Hepatic stellate cell (primary cell): ENCODE data around the gene TEX50.
"Not testable (repeated sequence)": the region's sequence is repeated elsewhere in the genome, so short reads cannot be mapped to it uniquely, and the experiment has no call there.

ENCODE experiments used
- DNase-seq: peaks from one replicate; pipeline ENCODE4 v3.0.0; 2011; ENCODE audit warnings: low spot score

The TEX50 gene

DNA sequence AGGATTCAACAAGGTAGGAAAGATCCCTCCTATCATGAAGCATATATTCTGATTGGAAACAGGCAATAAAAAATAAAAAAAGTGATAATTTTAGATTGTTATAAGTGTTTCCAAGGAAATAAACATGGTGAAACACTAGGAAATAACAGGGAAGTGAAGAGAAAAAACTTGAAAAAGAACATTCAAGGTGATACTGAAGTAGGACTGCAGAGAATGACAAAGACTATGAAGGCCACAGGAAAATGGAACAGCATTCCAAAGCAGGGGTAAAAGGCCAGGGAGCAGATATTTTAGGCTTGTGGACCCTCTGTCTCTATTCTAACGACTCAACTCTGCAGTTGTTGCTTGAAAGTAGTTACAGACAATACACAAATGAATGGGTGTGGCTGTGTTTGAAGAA, 26.6 kb downstream of the TEX50 start:
- no peak for DNase-seq

DNA sequence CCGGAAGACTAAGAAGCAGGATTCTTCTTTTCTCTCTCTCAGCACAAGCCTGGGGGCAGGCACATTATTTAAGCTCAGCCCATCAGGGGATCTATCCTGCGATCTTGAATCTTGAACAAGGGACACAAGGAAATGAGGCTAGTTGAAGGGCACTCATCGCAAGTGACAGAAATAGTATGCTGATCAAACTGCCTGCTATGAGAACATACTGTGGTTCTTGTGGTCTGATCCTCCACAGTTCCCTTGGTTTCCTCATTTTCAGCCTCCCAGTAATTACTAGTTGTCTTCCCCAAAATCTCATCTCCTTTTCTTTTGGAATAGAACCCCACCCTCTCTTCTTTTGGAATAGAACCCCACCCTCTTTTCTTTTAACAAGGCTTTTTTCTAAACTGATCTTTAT, 28.0 kb downstream of the TEX50 start:
- DNase-seq = no peak

DNA sequence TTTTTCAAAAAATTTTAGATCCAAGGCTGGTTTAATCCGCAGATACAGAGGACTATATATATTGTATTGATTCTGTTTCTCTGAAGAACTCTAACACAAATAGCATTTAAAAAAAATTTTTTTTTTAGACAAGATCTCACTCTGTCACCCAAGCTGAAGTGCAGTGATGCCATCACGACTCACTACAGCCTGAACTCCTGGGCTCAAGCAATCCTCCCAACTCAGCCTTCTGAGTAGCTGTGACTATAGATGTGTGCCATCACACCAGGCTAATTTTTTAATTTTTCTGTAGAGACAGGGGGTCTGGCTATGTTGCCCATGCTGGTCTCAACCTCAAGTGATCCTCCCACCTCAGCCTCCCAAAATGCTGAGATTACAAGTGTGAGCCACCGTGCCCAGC, 31.5 kb downstream of the TEX50 start:
- no peak for DNase-seq

DNA sequence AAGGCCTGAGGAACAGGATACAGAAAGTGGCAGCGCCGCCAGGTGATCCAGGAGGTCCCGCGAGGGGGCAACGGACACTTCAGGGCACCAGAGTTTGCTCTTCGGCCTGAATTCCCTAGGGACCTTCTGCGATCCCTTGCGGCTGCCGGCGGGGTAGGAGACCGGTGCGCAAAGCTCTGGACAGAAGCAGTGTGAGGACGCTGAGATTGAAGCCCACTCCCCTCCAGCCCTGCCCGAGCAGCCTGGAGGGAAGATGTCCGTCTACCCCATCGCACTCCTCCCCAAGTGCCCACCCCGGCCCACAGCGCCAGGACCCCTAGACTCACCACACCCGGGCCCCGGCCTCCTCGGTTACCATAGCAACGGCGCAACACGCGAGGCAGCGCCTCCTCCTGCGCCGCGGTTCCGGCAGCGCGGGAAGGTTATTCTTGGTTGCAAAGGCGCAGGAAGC, 34.4 kb downstream of the TEX50 start, which contains the start of gene ANKRD45:
TSS of gene ANKRD45 (minus strand) at position 361 of the 451 bp plus-strand sequence. CDS start 10,433 bp downstream, outside the sequence.
- DNase-seq = peak; percentile 9

DNA sequence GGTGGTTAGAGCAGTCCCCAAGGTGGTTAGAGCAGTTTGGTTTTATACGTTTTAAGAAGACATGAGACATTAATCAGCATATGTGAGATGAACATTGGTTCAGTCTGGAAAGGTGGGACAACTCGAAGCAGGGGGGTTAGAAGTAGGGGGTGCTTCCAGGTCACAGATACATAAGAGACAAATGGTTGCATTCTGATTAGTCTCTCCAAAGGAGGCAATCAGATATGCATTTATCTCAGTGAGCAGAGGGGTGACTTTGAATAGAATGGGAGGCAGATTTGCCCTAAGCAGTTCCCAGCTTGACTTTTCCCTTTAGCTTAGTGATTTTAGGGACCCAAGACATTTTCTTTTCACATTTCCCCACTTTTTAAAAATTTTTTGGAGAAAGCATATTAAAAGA, 39.4 kb downstream of the TEX50 start:
- not testable (repeated sequence) for DNase-seq

DNA sequence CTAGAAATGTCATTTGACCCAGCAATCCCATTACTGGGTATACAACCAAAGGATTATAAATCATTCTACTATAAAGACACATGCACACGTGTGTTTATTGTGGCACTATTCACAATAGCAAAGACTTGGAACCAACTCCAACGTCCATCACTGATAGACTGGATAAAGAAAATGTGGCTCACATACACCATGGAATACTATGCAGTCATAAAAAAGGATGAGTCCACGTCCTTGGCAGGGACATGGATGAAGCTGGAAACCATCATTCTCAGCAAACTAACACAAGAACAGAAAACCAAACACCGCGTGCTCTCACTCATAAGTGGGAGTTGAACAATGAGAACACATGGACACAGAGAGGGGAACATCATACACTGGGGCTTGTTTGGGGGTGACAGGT, 45.0 kb downstream of the TEX50 start:
- DNase-seq = not testable (repeated sequence)

DNA sequence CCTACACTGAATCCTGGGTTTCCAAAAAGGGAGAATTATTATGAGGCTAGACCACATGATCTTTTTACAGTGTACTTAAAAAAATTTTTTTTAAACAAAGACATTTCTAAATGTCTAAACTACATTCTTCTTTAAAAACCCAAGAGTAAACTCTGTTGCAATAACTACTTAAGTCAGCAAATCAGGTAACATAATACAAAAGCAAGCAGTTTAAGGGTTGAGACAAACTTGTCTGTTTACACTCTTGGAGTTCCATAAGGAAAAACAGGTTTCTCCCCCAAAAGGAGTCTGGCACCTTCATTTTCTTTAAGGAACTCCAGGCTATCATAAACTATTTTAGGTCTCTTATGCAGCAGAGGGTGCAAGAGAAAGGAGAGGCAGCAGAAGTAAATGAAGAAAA, 47.0 kb downstream of the TEX50 start:
- no peak for DNase-seq

DNA sequence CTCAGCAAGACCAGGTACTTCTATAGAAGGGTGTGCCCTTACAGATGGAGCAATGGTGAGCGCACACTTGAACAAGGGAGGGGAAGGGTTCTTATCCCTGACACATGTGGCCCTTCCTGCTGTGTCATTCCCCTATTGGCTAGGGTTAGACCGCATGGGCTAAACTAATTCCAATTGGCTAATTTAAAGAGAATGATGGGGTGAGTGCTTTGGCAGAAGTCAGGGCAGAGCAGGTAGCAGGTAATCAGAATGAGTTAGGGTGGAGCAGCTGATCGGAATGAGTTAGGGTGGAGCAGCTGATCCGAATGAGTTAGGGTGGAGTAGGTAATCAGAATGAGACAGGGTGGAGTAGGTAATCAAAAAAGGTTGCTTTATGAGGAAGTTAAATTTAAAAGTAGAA, 48.7 kb downstream of the TEX50 start:
- DNase-seq = not testable (repeated sequence)

DNA sequence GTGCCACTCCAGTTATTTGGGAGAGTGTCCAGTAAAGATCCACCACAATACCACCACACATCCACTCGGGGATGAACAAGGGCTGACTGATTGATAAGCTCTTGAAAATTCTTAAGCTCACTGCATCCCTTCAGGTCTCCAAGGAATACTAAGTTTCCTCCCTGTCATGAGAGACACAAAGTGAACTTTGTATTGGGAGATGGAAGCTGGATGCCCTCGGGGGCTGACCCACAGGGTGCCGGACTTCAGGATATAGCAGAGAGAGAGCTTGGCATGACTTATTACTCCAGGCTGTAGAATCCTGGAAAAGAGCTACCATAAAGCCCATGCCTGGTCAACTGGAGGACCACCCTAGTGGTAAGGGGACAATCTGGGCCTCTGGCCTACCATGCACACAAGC, 50.0 kb downstream of the TEX50 start:
- DNase-seq = not testable (repeated sequence)
